GM10266 (cell line): ENCODE data around the gene CAPN15.
"Not testable (repeated sequence)": the region's sequence is repeated elsewhere in the genome, so short reads cannot be mapped to it uniquely, and the experiment has no call there.

Experiments
- DNase-seq: peaks from one replicate; pipeline ENCODE4 v3.0.0; 2012; ENCODE audit errors: extremely low spot score
- CTCF ChIP-seq: IDR thresholded peaks from 2 replicates; pipeline ENCODE4 v1.5.1; 2012; ENCODE audit warnings: mild to moderate bottlenecking, low read depth; ENCODE audit not compliant: control insufficient read depth, insufficient read depth; ENCODE audit errors: missing control alignments

CAPN15 gene

GRCh38 chr16:527015-527903 lies at the start of gene CAPN15:
Gene CAPN15, plus strand, starts transcription at chr16:527712. Its CDS starts 19,127 bp downstream, at chr16:546839.
- TF ChIP-seq CTCF, result no peak
- DNase-seq, result peak; percentile 96

GRCh38 chr16:478287-478686 lies 49.2 kb upstream of the CAPN15 start:
- DNase-seq, result not testable (repeated sequence)

GRCh38 chr16:482468-483185 lies 44.9 kb upstream of the CAPN15 start:
- no peak for TF ChIP-seq CTCF

GRCh38 chr16:483341-484075 lies 44.0 kb upstream of the CAPN15 start:
- no peak for TF ChIP-seq CTCF
- no peak for DNase-seq

More at GRCh38 chr16:482468-483185, 44.9 kb upstream of the CAPN15 start:
- DNase-seq, result no peak

- TF ChIP-seq CTCF, result no peak
- no peak for DNase-seq
Measured at GRCh38 chr16:489606-490005, 37.9 kb upstream of the CAPN15 start.

GRCh38 chr16:490768-491167 lies 36.7 kb upstream of the CAPN15 start:
- no peak for TF ChIP-seq CTCF
- DNase-seq, result no peak

- DNase-seq, result no peak
- TF ChIP-seq CTCF, result no peak
Measured at GRCh38 chr16:491220-491919, 36.1 kb upstream of the CAPN15 start.
